Esophagus squamous epithelium (tissue), 5 donors: ENCODE data around the gene ANKRD44. TPM values are rescaled to one million over a fixed set of nuclear protein-coding genes. Genes with fewer than 3 reads are reported as not detected.
A peak's percentile ranks its signal among the peaks of the same experiment; 100 is the strongest.

Source experiments
- DNase-seq: peaks from one replicate; lab custom pipeline; 2025; lab: John Stamatoyannopoulos, UW
- H3K27ac ChIP-seq, 4 donors: fragments of 200-600 bp; sonication (generic); one replicate each; pipeline ENCODE4 v1.5.1; 2016 to 2019; ENCODE audit warnings: mild to moderate bottlenecking in 1 of 4
- H3K27me3 ChIP-seq, 4 donors: fragments of 200-600 bp; sonication (generic); 1 replicate in 3 of 4; 2 replicates in 1 of 4; pipeline versions ENCODE4 v1.5.1 to v1.6.0; 2017 to 2021; ENCODE audit warnings: antibody characterized with exemption in 1 of 4
- H3K36me3 ChIP-seq, 3 donors: fragments of 200-600 bp; sonication (generic); one replicate each; pipeline ENCODE4 v1.5.1; 2016 to 2019
- H3K4me1 ChIP-seq, 3 donors: fragments of 200-600 bp; sonication (generic); one replicate each; pipeline ENCODE4 v1.5.1; 2017 to 2019
- H3K4me3 ChIP-seq, 4 donors: fragments of 200-600 bp; sonication (generic); 1 replicate in 3 of 4; 2 replicates in 1 of 4; pipeline ENCODE4 v1.5.1; 2016 to 2019; ENCODE audit warnings: mild to moderate bottlenecking in 2 of 4, moderate library complexity in 1 of 4
- H3K9me3 ChIP-seq, 3 donors: fragments of 200-600 bp; sonication (generic); one replicate each; pipeline ENCODE4 v1.5.1; 2016 to 2019
- POLR2A ChIP-seq, 4 donors: fragments of 450-650 bp; IDR thresholded peaks; one replicate each; pipeline ENCODE4 v1.6.1; 2017; ENCODE audit warnings: antibody characterized with exemption in 4 of 4, mild to moderate bottlenecking in 4 of 4, moderate library complexity in 3 of 4
- WGBS, 2 donors: methylation state at CpG; one replicate each; pipeline ENCODE4 v1.1.5; 2018; 5-methylcytosine and 5-hydroxymethylcytosine counted together
- intact Hi-C: fragments of 100-400 bp; cut with DNase I; formaldehyde crosslinking; loops from one replicate; pipeline ENCODE4 v1.15.0; 2022
- total RNA-seq, 4 donors: library from RNA; depleted of rRNA; stranded (reverse); fragments of >200 nt; gene quantifications; one replicate each; pipeline ENCODE4 v1.1.0, GENCODE V29; 2016
- TF ChIP-seq, protein P1 (sequence below), 6 experiments: fragments of 450-650 bp in 4 of 6; fragments of 200-600 bp in 2 of 6; sonication (generic) in 2 of 6; IDR thresholded peaks; one replicate each; pipeline ENCODE4 v1.5.1; 2016 to 2019; ENCODE audit warnings: antibody characterized with exemption in 6 of 6, mild to moderate bottlenecking in 4 of 6, moderate library complexity in 4 of 6
- donor health status: DM: yes; HTN: yes; CAD: no.

ANKRD44 gene
- total RNA-seq, 4 donors from 2014 or later, result 4.5 to 54.0 (median 11.4) TPM

DNA sequence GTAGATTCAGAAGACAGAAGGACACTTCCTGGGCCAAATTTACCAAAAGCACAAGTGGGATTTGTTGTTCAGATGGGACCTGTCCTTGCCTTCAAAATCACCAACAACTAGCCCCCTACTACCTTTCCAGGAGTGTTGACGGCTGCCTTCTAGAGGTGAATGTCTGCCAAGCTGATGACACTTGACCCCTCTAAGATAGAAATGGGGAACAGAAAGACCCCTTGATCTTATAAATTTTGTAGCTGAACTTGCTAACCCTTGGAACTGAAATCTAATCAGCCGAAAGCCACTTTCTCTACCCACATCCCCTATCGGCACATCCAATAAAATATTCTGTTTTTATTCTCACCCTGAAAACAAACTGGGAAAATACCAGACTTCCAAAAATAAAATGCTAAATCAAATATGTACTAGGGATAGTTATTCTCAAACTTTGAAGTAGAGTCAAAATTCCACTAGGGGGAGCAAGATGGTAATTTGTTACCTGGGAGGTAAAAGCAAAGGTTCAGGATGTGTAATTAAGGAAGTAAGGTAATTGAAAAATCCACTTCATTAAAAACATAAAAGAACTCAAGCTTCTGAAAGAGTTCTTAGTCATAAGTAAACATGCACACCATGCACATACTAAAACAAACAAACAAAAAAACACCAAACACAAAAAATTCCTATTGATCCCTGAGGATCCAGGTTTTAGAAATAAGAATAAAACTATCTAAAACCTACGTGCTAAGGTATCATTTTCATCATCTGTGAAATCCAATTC, 119.2 kb downstream of the ANKRD44 start:
- intact Hi-C loops, result no loop called here
- no peaks in the 10 kb centered on the region for H3K9me3 ChIP-seq
- TF ChIP-seq, protein P1, sequence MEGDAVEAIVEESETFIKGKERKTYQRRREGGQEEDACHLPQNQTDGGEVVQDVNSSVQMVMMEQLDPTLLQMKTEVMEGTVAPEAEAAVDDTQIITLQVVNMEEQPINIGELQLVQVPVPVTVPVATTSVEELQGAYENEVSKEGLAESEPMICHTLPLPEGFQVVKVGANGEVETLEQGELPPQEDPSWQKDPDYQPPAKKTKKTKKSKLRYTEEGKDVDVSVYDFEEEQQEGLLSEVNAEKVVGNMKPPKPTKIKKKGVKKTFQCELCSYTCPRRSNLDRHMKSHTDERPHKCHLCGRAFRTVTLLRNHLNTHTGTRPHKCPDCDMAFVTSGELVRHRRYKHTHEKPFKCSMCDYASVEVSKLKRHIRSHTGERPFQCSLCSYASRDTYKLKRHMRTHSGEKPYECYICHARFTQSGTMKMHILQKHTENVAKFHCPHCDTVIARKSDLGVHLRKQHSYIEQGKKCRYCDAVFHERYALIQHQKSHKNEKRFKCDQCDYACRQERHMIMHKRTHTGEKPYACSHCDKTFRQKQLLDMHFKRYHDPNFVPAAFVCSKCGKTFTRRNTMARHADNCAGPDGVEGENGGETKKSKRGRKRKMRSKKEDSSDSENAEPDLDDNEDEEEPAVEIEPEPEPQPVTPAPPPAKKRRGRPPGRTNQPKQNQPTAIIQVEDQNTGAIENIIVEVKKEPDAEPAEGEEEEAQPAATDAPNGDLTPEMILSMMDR (IDR thresholded peaks at IDR 0.05), result peak; percentile 60 to 78 (median 74)
- TF ChIP-seq POLR2A (IDR thresholded peaks at IDR 0.05), result no peak
- H3K36me3 ChIP-seq, result no peaks in the 10 kb centered on the region
- H3K27me3 ChIP-seq, result no peaks in the 10 kb centered on the region
- DNase-seq, result no peak
- no peak overlapping the region for H3K4me3 ChIP-seq
- WGBS, 2 donors, result 34 to 45% methylated on average over 4 of the region's 4 CpGs
- no peak overlapping the region for H3K27ac ChIP-seq
- peaks cover 0 to 35% (median 5%) of the 10 kb centered on the region in 3 donors for H3K4me1 ChIP-seq

DNA sequence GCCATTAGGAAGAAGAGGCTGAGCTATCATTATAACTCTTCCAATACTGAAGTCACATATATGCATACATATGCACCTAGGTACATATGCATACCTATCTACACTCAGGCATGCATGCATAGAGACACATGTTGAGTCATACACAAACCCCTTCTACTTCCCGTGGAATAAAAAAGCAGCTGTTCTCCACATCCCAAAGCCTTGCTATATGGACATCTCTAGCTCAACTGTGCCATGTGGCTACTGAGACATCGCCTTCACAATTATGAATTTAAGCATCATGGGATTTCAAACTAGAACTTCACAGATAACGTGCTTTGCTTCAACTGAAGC, 120.5 kb downstream of the ANKRD44 start:
- no peak for DNase-seq
- TF ChIP-seq, protein P1 (IDR thresholded peaks at IDR 0.05), result no peak
- no peak for TF ChIP-seq POLR2A (IDR thresholded peaks at IDR 0.05)
- 73 to 83% methylated on average over 3 of the region's 3 CpGs for WGBS, 2 donors
- intact Hi-C loops, result no loop called here
- peaks cover 0 to 35% (median under 1%) of the 10 kb centered on the region in 3 donors for H3K4me1 ChIP-seq
- H3K27ac ChIP-seq, result no peak overlapping the region
- no peak overlapping the region for H3K4me3 ChIP-seq
- H3K27me3 ChIP-seq, result no peaks in the 10 kb centered on the region
- H3K9me3 ChIP-seq, result no peaks in the 10 kb centered on the region
- H3K36me3 ChIP-seq, result no peaks in the 10 kb centered on the region

DNA sequence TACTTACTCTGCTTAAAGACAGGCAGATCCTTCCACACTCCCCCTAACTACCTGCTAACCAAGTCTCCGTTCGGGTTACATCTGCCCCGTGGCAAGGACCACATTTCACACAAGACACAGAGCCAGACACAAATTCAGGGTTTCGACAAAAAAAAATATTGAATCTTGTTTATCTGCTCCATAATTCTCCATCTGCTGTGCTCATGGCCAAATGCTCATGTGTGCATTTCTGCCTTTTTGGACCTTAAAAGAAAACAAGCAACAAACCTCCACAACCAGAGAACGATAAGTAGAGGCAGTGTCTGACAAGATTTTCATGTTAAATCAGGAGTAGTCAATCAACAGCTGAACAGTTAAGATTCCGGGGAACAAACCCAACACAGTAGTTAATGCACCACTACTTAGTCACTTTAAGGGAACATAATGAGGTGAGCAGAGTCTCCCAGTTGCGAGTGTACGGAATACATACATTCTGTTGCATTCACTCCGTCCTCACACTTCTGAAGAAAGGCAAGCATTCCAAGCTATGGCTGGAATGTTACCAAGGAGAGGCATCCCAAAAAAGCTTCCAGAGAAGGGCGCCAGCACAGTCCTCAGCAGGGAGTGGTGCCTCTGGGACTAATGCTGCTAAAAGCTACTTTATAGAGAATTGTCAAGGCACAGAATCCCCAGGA, 121.0 kb downstream of the ANKRD44 start:
- Histone ChIP-seq H3K9me3 (no peaks in the 10 kb centered on the region), H3K27ac (no peak overlapping the region), H3K27me3 (no peaks in the 10 kb centered on the region), H3K4me1 (peaks cover 0 to 38% (median 4%) of the 10 kb centered on the region in 3 donors), H3K36me3 (no peaks in the 10 kb centered on the region), H3K4me3 (no peak overlapping the region)
- intact Hi-C loops, result loop anchor here (5.0 to 10.0 kb wide), 2 partner anchors 123 to 185 kb away; partner anchors contain the start of gene ANKRD44
- TF ChIP-seq POLR2A (IDR thresholded peaks at IDR 0.05), result no peak
- TF ChIP-seq, protein P1 (IDR thresholded peaks at IDR 0.05), result no peak
- DNase-seq, result no peak
- 76 to 78% methylated on average over 10 of the region's 10 CpGs for WGBS, 2 donors

DNA sequence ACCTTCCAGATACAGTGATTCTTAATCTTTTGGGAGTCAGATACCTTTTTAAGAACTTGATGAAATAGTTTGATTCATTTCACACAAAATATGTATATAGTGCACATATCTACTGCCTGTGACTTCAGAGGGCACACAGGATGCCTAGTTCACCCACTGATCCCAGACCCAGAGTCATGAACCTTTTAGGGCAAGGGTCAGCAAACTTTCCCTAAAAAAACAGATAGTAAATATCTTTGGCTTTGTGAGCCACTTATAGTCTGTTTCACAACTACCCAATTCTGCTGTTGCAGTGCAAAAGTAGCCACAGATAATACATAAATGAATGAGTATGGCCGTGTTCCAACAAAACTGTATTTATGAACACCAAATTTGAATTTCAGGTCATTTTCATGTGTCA, 124.9 kb downstream of the ANKRD44 start:
- no peak for DNase-seq
- WGBS, 2 donors, result 70 to 95% methylated on average over 1 of the region's 1 CpG
- Histone ChIP-seq H3K27me3 (no peaks in the 10 kb centered on the region), H3K9me3 (no peaks in the 10 kb centered on the region), H3K4me1 (peaks cover 0 to 50% (median 4%) of the 10 kb centered on the region in 3 donors), H3K4me3 (no peak overlapping the region), H3K36me3 (no peaks in the 10 kb centered on the region), H3K27ac (peak overlapping the region in 2 of 4 donors; percentile 13 to 33)
- TF ChIP-seq, protein P1 (IDR thresholded peaks at IDR 0.05), result no peak
- TF ChIP-seq POLR2A (IDR thresholded peaks at IDR 0.05), result no peak
- intact Hi-C loops, result loop anchor here (5.0 to 10.0 kb wide), 2 partner anchors 127 to 189 kb away; partner anchors contain the start of gene ANKRD44
